Lung (tissue), 12 donors: ENCODE results near the gene PLCB2. TPM values are rescaled to one million over a fixed set of nuclear protein-coding genes. Genes with fewer than 3 reads are reported as not detected.

Experiments used
- ATAC-seq: fragments of 200-7000 bp; cut with Tn5 transposase; one replicate; pipeline ENCODE4 v1.9.1; 2020; ENCODE audit warnings: moderate number of reproducible peaks; ENCODE audit not compliant: insufficient read depth, low FRiP score
- DNase-seq, 3 donors: peaks; one replicate each; pipeline ENCODE4 v3.0.0-alpha.2; 2013 to 2017
- H3K27ac ChIP-seq, 2 donors: one replicate each; pipeline ENCODE4 v1.5.1; 2013; ENCODE audit warnings: mild to moderate bottlenecking in 2 of 2, moderate library complexity in 2 of 2, control low read depth in 1 of 2, inconsistent platforms in 1 of 2, low read depth in 1 of 2, low read length in 1 of 2
- H3K27me3 ChIP-seq, 3 donors: one replicate each; pipeline ENCODE4 v1.5.1; 2013; ENCODE audit warnings: low read length in 2 of 3; ENCODE audit not compliant: control insufficient read depth in 3 of 3, insufficient read depth in 3 of 3
- H3K36me3 ChIP-seq, 4 donors: one replicate each; pipeline ENCODE4 v1.5.1; 2013; ENCODE audit warnings: low read length in 4 of 4, mild to moderate bottlenecking in 1 of 4, moderate library complexity in 1 of 4; ENCODE audit not compliant: control insufficient read depth in 4 of 4, insufficient read depth in 4 of 4
- H3K4me1 ChIP-seq, 5 donors: one replicate each; pipeline ENCODE4 v1.5.1; 2013; ENCODE audit warnings: low read length in 5 of 5, mild to moderate bottlenecking in 2 of 5, moderate library complexity in 1 of 5; ENCODE audit not compliant: control insufficient read depth in 5 of 5, insufficient read depth in 5 of 5
- H3K4me3 ChIP-seq: one replicate; pipeline ENCODE4 v1.5.1; 2013; ENCODE audit warnings: mild to moderate bottlenecking, control low read depth, moderate library complexity
- H3K9ac ChIP-seq, 2 donors: one replicate each; pipeline ENCODE4 v1.5.1; 2013; ENCODE audit warnings: low read length in 2 of 2, control low read depth in 1 of 2; ENCODE audit not compliant: insufficient read depth in 1 of 2
- H3K9me3 ChIP-seq, 4 donors: one replicate each; pipeline ENCODE4 v1.5.1; 2013; ENCODE audit warnings: low read length in 3 of 4, mild to moderate bottlenecking in 1 of 4, moderate library complexity in 1 of 4; ENCODE audit not compliant: control insufficient read depth in 4 of 4, insufficient read depth in 3 of 4
- WGBS, 2 donors: extraction: QIAGEN DNeasy Blood & Tissue Kit; methylation state at CpG; one replicate each; pipeline ENCODE4 v1.1.7; 2013; 5-methylcytosine and 5-hydroxymethylcytosine counted together
- polyA plus RNA-seq, 2 donors: library from polyadenylated mRNA; stranded (reverse); fragments of 200-250 nt; gene quantifications; one replicate each; pipeline ENCODE4 v1.2.1, GENCODE V29; 2013
- total RNA-seq, 2 donors: library from RNA; depleted of rRNA in 1 of 2; stranded (reverse); fragments of >200 nt in 1 of 2; gene quantifications; one replicate each; pipeline ENCODE4 v1.2.1, GENCODE V29; 2014 to 2021
- TF ChIP-seq, protein P1 (sequence below): IDR thresholded peaks from 2 replicates; pipeline ENCODE4 v1.5.1; 2012; ENCODE audit warnings: mild to moderate bottlenecking; ENCODE audit errors: control extremely low read depth, extremely low read depth
- donor health status: control.
- donor health status: control.
- donor health status: Bipolar disorder and iron deficiency.
- donor health status: healthy.
- donor health status: DM: yes; HTN: yes; CAD: no.

PLCB2 gene
- total and polyA plus RNA-seq, 4 donors = 17.9 to 76.7 (median 51.2) TPM

DNA sequence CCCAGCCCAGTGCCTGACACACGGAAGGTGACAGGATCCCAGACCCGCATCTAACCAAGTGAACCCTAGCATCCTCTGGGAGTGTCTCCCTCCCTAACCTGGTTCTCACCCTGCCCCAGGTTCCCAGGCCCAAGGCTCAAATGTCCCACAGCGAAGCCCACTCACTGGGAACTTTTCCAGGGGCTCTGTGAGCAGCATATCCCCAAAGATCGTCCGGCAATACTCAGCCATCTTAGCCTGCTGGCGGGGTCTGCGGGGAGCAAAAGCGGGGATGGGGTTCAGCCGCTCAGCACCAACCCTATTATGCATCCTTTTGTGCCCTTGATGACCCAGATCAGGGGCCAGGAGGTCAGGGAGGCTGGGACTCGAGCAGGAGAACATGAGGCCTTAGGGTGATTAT lies 10.4 kb downstream of the PLCB2 start:
- TF ChIP-seq, protein P1, sequence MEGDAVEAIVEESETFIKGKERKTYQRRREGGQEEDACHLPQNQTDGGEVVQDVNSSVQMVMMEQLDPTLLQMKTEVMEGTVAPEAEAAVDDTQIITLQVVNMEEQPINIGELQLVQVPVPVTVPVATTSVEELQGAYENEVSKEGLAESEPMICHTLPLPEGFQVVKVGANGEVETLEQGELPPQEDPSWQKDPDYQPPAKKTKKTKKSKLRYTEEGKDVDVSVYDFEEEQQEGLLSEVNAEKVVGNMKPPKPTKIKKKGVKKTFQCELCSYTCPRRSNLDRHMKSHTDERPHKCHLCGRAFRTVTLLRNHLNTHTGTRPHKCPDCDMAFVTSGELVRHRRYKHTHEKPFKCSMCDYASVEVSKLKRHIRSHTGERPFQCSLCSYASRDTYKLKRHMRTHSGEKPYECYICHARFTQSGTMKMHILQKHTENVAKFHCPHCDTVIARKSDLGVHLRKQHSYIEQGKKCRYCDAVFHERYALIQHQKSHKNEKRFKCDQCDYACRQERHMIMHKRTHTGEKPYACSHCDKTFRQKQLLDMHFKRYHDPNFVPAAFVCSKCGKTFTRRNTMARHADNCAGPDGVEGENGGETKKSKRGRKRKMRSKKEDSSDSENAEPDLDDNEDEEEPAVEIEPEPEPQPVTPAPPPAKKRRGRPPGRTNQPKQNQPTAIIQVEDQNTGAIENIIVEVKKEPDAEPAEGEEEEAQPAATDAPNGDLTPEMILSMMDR = no peak
- no peak overlapping the region for H3K27ac ChIP-seq
- peaks cover 0 to under 1% (median 0%) of the 10 kb centered on the region in 3 donors for H3K27me3 ChIP-seq
- H3K9ac ChIP-seq = no peak overlapping the region
- no peak for ATAC-seq
- H3K4me3 ChIP-seq = no peak overlapping the region
- H3K36me3 ChIP-seq = peaks cover 0 to 3% (median 0%) of the 10 kb centered on the region in 4 donors
- H3K4me1 ChIP-seq = peaks cover 0 to 24% (median 10%) of the 10 kb centered on the region in 5 donors
- H3K9me3 ChIP-seq = peaks cover 0 to 2% (median 0%) of the 10 kb centered on the region in 4 donors
- no peak for DNase-seq
- 96% methylated on average over 10 of the region's 10 CpGs for WGBS, 2 donors

DNA sequence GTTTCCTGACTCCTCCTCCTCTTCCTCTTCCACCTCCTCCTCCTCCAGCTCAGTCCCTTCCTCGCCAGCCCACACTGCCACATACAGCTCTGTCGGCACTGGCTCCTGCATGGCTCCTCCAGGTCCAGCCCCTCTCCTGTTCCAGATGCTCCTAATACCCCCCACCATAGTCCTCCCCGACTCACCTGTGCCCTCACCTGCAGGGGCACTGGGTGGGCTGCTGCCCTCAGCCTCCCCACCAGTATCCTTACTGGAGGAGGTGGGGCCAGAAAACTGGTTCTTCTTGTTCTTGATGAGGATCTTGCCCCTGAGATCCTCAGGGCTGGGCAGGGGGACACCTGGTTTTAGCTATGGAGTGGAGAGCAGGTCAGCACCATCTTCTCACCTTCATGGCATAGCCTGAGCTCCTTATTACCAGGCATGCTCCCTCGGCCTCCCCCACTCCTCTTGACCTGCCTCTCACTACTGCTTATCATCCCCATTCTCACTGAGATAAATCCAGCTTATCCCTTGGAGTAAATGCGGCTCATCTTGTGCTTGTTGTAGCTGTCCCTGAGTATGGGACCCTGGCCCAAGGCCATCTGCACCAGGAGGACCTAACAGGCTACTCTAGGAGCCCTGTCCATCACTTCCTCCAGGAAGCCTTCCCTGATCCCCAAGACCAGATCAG lies 11.0 kb downstream of the PLCB2 start:
- WGBS, 2 donors = 88 to 92% methylated on average over 5 of the region's 5 CpGs
- H3K9me3 ChIP-seq = peaks cover 0 to 4% (median 0%) of the 10 kb centered on the region in 4 donors
- no peak overlapping the region for H3K4me3 ChIP-seq
- no peak for DNase-seq
- TF ChIP-seq, protein P1 = no peak
- ATAC-seq = no peak
- H3K27ac ChIP-seq = no peak overlapping the region
- H3K36me3 ChIP-seq = peaks cover 0 to 3% (median 0%) of the 10 kb centered on the region in 4 donors
- H3K27me3 ChIP-seq = peaks cover 0 to 6% (median 4%) of the 10 kb centered on the region in 3 donors
- H3K9ac ChIP-seq = no peak overlapping the region
- peaks cover 0 to 17% (median 8%) of the 10 kb centered on the region in 5 donors for H3K4me1 ChIP-seq

DNA sequence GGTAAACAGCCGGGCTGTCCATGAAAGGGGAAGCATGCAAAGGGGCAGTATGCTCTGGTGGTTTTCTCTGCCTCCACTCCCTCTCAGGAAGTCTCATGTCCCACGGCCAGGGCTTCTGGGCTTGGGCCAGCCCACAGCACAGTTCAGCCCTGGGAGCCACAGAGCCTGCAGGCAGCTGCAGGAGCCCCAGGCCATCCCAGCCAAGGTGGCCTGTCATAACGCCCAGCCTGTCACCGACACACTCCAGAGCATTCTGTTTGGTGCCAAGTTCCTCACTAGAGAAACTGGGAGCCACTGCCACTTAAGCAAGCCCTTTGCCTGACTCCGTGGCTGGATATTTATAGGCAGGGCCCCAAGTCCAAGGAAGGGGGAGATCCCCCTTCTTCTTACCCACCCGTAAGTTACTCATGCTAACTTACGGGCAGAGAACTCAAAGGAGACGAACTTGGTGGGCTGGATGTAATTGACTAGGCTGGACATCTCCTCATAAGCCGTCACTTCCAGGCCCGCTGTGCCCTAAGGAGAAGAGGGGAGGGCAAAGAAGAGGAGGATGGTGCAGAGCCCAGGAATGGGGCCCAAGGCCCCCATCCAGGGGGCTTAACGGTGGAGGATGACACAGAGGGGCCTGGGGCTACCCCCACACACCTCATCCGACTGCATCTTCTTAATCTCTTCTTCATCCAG lies 11.7 kb downstream of the PLCB2 start:
- Histone ChIP-seq H3K27ac (no peak overlapping the region), H3K9me3 (peaks cover 0 to 4% (median 0%) of the 10 kb centered on the region in 4 donors), H3K36me3 (peaks cover 0 to 3% (median 0%) of the 10 kb centered on the region in 4 donors), H3K27me3 (peaks cover 0 to 6% (median 4%) of the 10 kb centered on the region in 3 donors), H3K4me1 (peaks cover 0 to 13% (median 5%) of the 10 kb centered on the region in 5 donors), H3K4me3 (no peak overlapping the region), H3K9ac (no peak overlapping the region)
- WGBS, 2 donors = 64 to 65% methylated on average over 12 of the region's 12 CpGs
- ATAC-seq (no peak), DNase-seq (peak; percentile 52 to 70 (median 56))
- TF ChIP-seq, protein P1 = no peak
